ENCODE data around the gene PRXL2B. TPM values are rescaled to one million over a fixed set of nuclear protein-coding genes. Genes with fewer than 3 reads are reported as not detected.

PRXL2B gene
- total RNA-seq, 1 donor = 27.7 TPM

DNA sequence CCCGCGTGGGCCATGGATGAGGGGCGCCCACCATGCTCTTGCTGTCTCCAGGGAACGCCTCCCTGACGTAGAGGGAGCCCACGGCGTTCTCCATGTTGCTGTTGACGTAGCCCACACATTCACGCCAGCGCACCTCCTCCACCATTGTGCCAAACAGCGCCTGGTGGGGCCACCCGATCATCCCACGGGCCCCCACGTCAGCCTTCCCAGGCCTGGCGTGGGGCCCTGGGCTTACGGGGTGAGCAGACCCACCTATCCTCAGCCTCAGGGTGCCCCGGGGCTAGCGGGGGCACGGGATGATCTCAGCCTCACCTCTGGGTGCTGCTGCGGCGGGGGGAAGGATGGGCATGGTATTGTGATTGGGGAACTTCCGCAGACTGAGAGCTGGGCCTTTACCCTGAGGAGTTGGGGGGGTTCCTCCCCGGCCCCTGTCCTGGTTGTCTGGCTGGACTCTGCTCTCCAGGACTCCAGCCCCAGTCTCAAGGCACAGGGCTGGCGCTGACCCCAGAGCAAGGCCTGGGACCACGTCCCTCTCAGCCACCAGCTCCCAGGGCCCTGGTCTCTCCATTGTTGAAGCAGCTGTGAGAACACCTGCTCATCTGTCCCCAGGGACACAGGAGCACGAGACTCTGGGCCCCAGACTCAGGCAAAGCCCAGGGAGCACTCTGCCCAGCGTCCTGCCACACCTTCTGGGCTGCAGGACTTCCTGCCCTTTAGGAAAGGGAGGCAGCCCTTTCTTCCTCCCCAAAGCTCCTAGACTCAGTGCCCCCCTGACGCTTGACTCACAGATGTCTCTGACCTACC, 10.2 kb downstream of the PRXL2B start:
- DNase-seq (ENCODE audit: low read depth in 2 of 3, low spot score in 2 of 3) = no peak

- DNase-seq (ENCODE audit: low read depth in 2 of 3, low spot score in 2 of 3) = no peak
Observed at GRCh38 chr1:2597441-2598328, 11.1 kb downstream of the PRXL2B start.

DNA sequence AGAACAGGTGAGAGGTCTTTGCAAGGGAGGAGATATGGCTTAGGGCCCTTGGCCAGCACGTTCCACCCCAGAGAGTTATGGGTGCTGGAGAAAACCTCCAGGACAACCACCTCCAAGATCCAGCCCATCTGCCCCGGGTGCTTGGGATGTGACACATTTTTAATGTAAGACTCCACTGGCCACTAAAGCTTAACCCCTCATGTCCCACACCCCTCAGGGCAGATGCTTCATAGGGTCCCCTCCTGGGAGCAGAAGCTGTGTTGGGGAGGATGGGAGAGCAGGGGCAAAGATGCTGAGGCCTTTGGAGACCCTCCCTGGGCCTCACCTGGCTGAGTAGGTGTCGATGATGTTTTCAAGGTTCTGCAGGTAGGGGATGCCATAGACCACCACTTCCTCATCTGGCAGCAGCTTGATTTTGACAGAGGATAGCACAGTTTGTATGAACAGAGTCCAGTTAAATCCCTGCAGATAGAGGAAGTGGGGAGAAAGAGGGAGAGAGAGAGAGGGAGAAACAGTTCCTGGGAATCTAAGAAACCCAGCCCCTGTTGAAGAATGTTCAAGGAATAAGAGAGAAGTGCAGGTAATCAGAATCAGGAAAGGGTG, 11.9 kb downstream of the PRXL2B start:
- DNase-seq (ENCODE audit: low read depth in 2 of 3, low spot score in 2 of 3) = no peak

GRCh38 chr1:2601721-2602303, 15.2 kb downstream of the PRXL2B start:
- DNase-seq (ENCODE audit: low read depth in 2 of 3, low spot score in 2 of 3) = no peak

GRCh38 chr1:2602311-2602835, 15.8 kb downstream of the PRXL2B start:
- no peak for DNase-seq (ENCODE audit: low read depth in 2 of 3, low spot score in 2 of 3)

DNA sequence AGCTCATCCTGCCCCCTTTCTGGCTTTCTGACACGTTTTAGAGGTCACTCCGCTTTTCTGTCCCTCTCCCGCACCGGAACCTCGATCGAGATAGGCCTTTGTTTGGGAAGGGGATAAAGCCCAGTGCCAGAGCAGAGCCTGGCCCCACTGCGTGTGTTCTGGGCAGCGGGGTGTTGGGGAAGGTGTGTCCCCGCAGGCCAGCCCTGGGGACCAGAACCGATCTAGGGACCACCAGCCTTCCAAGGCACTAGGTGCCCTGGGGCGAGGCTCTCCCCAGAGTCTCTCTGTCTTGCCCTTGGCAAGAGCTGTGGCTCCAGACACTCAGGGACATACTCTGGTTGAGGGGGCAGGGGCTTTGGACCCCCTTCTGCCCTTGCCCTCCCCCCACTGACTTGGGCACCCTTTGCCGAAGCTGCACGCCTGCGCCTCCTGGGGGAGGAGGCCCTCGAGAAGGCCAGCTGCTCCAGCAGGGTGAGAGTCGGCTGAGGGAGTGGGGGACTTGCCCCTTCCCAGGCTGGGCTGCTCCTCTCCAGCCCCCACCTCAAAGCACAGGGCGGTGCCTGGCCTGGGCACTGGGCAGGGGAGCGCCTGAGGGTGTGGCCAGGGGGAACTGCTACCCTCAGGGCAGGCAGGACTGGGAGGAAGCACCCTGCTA, 16.4 kb downstream of the PRXL2B start:
- no peak for DNase-seq (ENCODE audit: low read depth in 2 of 3, low spot score in 2 of 3)

DNA sequence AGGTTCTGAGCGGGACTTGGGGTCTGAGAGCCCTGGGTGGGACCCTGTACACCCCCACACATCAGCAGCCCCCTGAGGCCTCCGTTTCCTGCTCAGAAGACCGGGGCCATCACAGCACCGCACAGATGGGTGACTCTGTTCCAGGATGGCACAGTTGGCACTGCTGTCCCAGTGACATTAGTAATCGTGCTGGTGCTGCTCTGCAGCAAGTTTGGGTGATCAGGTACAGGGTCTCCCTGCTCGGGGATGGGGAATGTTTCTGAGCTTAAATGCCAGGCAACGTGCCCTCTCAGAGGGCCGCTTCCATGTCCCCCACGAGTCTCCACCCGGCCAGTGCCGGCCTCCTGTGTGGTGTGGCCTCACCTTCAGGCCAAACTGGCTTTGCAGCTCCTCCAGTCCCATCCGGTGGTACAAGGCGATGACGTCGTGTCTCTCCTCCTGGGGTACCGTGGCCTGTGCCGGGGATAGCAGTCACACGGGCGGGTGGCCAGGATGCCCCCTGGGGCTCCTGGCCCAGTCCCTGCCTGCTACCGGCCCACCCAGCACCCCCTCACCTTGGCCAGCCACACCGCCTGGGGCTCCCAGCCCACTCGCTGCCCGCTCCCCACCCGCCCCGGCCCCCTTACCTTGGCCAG, 17.1 kb downstream of the PRXL2B start:
- DNase-seq (ENCODE audit: low read depth in 2 of 3, low spot score in 2 of 3) = no peak

GRCh38 chr1:2604156-2604843, 17.7 kb downstream of the PRXL2B start:
- no peak for DNase-seq (ENCODE audit: low read depth in 2 of 3, low spot score in 2 of 3)

GRCh38 chr1:2604844-2605508, 18.4 kb downstream of the PRXL2B start:
- no peak for DNase-seq (ENCODE audit: low read depth in 2 of 3, low spot score in 2 of 3)

DNA sequence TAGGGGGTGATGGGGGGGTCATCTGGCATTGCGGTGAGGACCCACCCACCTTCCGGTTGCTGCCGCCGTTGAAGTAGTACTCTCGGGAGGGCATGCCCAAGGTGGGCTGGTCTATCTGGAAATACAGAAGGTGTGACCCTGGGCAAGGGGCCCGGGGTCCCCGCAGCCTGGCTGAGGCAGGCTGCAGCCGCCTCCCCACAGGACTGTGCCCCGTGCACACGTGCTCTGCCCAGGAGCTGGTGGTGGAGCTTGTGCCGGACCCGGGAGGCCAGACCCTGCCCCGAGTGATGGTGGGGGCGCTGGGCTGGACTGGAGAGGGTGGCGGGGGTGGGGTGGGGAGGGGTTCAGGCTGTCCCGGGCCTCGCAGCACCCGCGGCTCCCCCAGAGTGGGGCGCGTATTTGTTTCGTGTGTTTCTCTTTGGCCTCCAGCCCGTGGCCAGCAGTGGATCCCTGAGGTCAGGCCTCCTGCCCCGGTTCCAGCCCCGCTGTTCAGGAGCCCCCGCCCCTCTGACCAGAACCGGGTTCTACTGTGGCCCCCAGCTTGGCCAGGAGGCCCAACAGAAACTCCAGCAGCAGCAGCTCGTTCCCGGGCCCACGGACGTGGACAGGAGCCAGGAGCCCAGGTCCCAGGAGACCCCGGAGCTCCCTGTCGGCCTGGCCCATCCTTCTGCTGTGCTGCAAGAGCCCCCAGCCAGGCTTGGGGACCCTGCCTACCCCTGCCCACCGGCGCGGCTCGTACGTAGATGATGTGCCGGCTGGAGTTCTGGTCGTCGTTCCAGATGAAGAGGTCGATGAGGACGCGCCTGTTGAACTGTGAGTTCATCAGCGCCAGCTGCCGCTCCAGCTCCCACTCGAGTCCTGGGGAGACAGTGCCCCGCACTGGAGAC, 19.2 kb downstream of the PRXL2B start:
- DNase-seq (ENCODE audit: low read depth in 2 of 3, low spot score in 2 of 3) = no peak

GRCh38 chr1:2606396-2606880, 19.9 kb downstream of the PRXL2B start:
- no peak for DNase-seq (ENCODE audit: low read depth in 2 of 3, low spot score in 2 of 3)

DNA sequence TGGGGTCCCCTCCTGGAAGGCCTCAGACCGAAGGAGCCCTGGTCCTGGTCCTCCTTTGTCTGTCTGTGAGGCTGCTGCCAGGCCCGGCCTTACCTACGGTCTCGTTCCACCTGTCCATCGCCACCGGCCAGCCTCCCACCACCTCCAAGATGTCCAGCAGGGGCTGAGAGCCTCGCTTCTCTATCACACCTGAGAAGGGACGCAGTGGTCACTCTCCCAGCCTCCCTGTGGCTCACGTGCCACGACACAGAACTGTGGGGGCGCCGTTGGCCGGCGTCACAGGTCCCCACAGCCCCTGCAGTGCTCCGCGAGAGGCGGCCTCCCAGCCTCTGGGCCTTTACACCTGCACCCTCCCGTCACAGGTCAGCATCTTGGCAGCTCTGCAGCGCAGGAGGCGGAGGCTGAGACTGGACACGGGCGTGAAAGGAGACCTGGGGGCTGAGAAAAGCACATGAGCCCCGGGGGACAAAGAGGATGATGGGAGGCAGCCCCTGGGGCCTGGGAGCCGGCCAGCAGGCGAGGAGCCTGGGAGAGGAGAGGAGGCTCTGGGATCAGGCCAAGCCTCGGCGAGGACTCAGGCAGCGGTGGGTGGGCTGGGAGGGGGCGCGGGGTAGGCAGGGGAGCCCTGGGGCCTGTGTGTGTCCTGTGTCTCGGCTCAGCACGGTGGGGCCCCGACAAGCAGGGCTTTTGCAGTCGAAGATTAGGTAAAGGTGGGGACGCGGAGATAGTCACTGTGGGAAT, 20.5 kb downstream of the PRXL2B start:
- DNase-seq (ENCODE audit: low read depth in 2 of 3, low spot score in 2 of 3) = no peak

- no peak for DNase-seq (ENCODE audit: low read depth in 2 of 3, low spot score in 2 of 3)
Observed at GRCh38 chr1:2607641-2608091, 21.1 kb downstream of the PRXL2B start.

DNA sequence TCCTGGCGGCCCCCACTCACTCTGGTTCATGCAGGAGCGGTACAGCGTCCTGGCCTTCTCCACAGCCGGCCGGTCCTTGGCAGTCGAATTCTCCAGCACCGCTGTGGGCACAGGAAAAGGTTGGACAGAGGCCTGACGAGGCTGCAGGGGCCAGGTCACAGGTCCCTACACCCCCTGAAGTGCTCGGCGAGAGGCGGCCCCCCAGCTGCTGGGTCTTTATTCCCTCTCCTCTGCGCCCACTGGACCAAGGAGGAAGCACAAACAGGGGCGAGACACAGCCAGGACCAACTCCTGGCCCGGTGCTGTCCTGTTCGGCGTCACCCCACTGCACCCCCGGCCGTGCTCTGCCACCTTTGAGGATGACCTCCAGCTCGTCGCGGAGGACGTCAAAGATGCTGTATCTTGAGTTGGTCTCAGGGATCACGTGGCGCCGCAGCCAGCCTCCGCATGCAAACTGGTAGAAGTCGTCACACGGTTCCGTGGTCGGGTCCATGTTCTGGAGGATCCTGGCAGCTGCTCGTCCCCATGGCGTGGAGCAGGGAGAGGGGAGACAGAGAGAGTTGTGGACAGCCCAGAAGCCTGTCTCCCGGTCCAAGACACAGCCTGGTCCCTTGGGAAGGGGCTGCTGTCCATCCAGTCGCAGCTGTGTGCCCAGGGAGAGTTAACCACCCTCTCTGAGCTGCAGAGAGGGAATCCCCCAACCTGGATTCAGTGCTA, 22.9 kb downstream of the PRXL2B start:
- DNase-seq (ENCODE audit: low read depth in 2 of 3, low spot score in 2 of 3) = no peak

DNA sequence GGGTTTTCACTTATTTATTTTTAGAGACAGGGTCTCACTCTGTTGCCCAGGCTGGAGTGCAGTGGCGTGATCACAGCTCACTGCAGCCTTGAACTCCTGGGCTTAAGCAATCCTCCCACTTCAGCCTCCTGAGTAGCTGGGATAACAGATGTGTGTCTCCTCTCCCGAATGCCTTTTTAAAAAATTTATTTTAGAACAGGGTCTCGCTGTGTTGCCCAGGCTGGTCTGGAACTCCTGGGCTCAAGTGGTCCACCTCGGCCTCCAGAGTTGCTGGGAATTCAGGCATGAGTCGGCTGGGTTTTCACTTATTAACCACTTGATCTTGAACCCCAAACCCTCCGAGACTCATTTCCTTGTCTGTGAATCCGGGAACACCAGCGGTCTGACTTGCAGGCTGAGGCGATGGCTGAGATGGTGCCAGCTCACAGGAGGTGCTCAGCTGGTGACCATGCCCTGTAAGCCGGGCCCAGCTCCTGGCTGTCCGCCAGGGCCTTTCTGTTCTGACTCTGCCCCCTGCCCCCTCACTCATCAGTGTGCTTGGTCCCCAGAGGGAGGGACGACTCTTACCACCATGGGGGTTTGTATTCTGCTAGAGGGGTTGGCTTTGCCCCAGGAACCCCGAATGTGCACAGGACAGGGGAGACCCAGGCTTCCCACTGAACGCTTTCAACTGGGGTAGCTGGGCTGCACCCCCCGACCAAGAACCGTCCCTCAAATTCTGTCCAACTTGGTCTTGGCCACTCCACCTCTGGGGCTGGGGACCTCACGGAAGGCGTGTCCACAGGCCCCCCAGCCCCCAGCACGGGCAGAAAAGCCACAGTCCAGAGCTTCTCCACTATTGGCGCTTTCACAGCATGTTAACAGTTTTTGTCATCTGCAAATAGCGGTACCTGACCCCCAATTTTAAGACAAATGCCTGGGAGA, 23.7 kb downstream of the PRXL2B start:
- DNase-seq (ENCODE audit: low read depth in 2 of 3, low spot score in 2 of 3) = no peak
